H1 (cell line): ENCODE data around the gene NELL1. TPM values are rescaled to one million over a fixed set of nuclear protein-coding genes. Genes with fewer than 3 reads are reported as not detected.

Source experiments
- CTCF ChIA-PET: fragments of 300-600 bp; sonication (Branson Sonifier 250); formaldehyde crosslinking; loops from one replicate; lab custom pipeline; 2021; ENCODE audit not compliant: partially characterized antibody; lab: Charles Lee
- POLR2A ChIA-PET: fragments of 300-600 bp; sonication (Branson Sonifier 250); formaldehyde crosslinking; loops from one replicate; lab custom pipeline; 2021; ENCODE audit warnings: inconsistent platforms; ENCODE audit not compliant: partially characterized antibody; lab: Charles Lee
- DNase-seq, 2 experiments: peaks; one replicate each; pipeline versions ENCODE4 v3.0.0 to v3.0.0-alpha.2; 2010 to 2022; ENCODE audit warnings: low spot score in 2 of 2, low read depth in 1 of 2, mixed read lengths in 1 of 2
- FAIRE-seq: peaks from 2 replicates; lab custom pipeline; 2011; peaks lifted over from hg19 to GRCh38; lab: Jason Lieb, UNC
- H2AFZ ChIP-seq: 2 replicates; pipeline ENCODE4 v1.8.1; 2012; ENCODE audit warnings: low read length, inconsistent platforms
- H2AK5ac ChIP-seq: 2 replicates; pipeline ENCODE4 v1.6.1; 2013; ENCODE audit warnings: low read depth, low read length
- H2BK120ac ChIP-seq: replicated peaks from 2 replicates; pipeline ENCODE3; 2013; ENCODE audit warnings: low read depth, low read length, inconsistent platforms
- H2BK12ac ChIP-seq: 2 replicates; pipeline ENCODE4 v1.6.1; 2013; ENCODE audit warnings: low read depth, low read length
- H2BK15ac ChIP-seq: 2 replicates; pipeline ENCODE4 v1.6.1; 2013; ENCODE audit warnings: low read length
- H2BK20ac ChIP-seq: 2 replicates; pipeline ENCODE4 v1.6.1; 2013; ENCODE audit warnings: low read length
- H2BK5ac ChIP-seq: 2 replicates; pipeline ENCODE4 v1.6.1; 2013; ENCODE audit warnings: low read depth, low read length
- H3K14ac ChIP-seq: 2 replicates; pipeline ENCODE4 v1.6.1; 2013; ENCODE audit warnings: inconsistent platforms; ENCODE audit not compliant: insufficient read length
- H3K18ac ChIP-seq: 2 replicates; pipeline ENCODE4 v1.6.1; 2013; ENCODE audit warnings: low read length; ENCODE audit errors: extremely low read depth
- H3K23ac ChIP-seq: 2 replicates; pipeline ENCODE4 v1.6.1; 2013; ENCODE audit warnings: inconsistent platforms; ENCODE audit not compliant: insufficient read length
- H3K23me2 ChIP-seq: 2 replicates; pipeline ENCODE4 v1.6.1; 2013; ENCODE audit warnings: low read depth, low read length
- H3K27ac ChIP-seq: 2 replicates; pipeline ENCODE4 v1.6.1; 2011; ENCODE audit warnings: low read depth, low read length, inconsistent platforms
- H3K27me3 ChIP-seq, 4 experiments: replicated peaks in 1 of 4; 1 replicate in 1 of 4; 2 replicates in 3 of 4; pipeline versions ENCODE4 v1.6.1 to v1.8.1; 2011 to 2013; ENCODE audit warnings: low read length in 3 of 4, mild to moderate bottlenecking in 3 of 4, inconsistent platforms in 2 of 4, mixed read lengths in 2 of 4, moderate library complexity in 1 of 4; ENCODE audit not compliant: control insufficient read depth in 3 of 4, insufficient read depth in 3 of 4; ENCODE audit errors: extremely low read depth in 1 of 4
- H3K36me3 ChIP-seq, 4 experiments: 2 replicates each; pipeline versions ENCODE4 v1.6.1 to v1.8.1; 2011 to 2013; ENCODE audit warnings: mild to moderate bottlenecking in 4 of 4, low read length in 3 of 4, moderate library complexity in 2 of 4, control low read depth in 1 of 4, inconsistent platforms in 1 of 4; ENCODE audit not compliant: insufficient read depth in 4 of 4, control insufficient read depth in 2 of 4
- H3K4ac ChIP-seq: replicated peaks from 2 replicates; pipeline ENCODE3; 2013; ENCODE audit warnings: low read length, low read depth, mixed read lengths, inconsistent platforms; ENCODE audit not compliant: insufficient read length
- H3K4me1 ChIP-seq, 4 experiments: replicated peaks in 1 of 4; 1 replicate in 1 of 4; 2 replicates in 3 of 4; pipeline versions ENCODE4 v1.6.1 to v1.8.1; 2011 to 2013; ENCODE audit warnings: low read length in 3 of 4, inconsistent platforms in 2 of 4, mixed read lengths in 1 of 4; ENCODE audit not compliant: insufficient read depth in 4 of 4, control insufficient read depth in 3 of 4
- H3K4me2 ChIP-seq, 2 experiments: 2 replicates each; pipeline versions ENCODE4 v1.6.1 to v1.8.1; 2011 to 2013; ENCODE audit warnings: low read depth in 2 of 2, low read length in 2 of 2, control low read depth in 1 of 2, inconsistent platforms in 1 of 2, mild to moderate bottlenecking in 1 of 2; ENCODE audit not compliant: insufficient read depth in 1 of 2
- H3K4me3 ChIP-seq, 4 experiments: fragments of 200-600, 300-600 bp in 1 of 4; sonication (generic), shearing (Covaris generic), sonication (Bioruptor Twin) in 1 of 4; 2 replicates each; pipeline versions ENCODE4 v1.5.1 to v1.8.1; 2011 to 2016; ENCODE audit warnings: low read length in 4 of 4, low read depth in 3 of 4, control low read depth in 2 of 4, inconsistent platforms in 2 of 4, mild to moderate bottlenecking in 2 of 4, mixed read lengths in 1 of 4, moderate library complexity in 1 of 4; ENCODE audit not compliant: insufficient read depth in 2 of 4; ENCODE audit errors: extremely low read depth in 1 of 4
- H3K56ac ChIP-seq: replicated peaks from 2 replicates; pipeline ENCODE3; 2013; ENCODE audit warnings: low read depth, mild to moderate bottlenecking, mixed read lengths, low read length, inconsistent platforms; ENCODE audit not compliant: insufficient read length
- H3K79me1 ChIP-seq: 2 replicates; pipeline ENCODE4 v1.6.1; 2013; ENCODE audit warnings: low read depth, low read length, control low read depth
- H3K79me2 ChIP-seq, 2 experiments: 2 replicates each; pipeline versions ENCODE4 v1.6.1 to v1.8.1; 2012 to 2013; ENCODE audit warnings: low read length in 2 of 2, mild to moderate bottlenecking in 2 of 2, inconsistent platforms in 1 of 2; ENCODE audit not compliant: insufficient read depth in 2 of 2, control insufficient read depth in 1 of 2
- H3K9ac ChIP-seq, 4 experiments: replicated peaks in 1 of 4; 1 replicate in 1 of 4; 2 replicates in 3 of 4; pipeline versions ENCODE4 v1.6.1 to v1.8.1; 2011 to 2013; ENCODE audit warnings: low read depth in 3 of 4, low read length in 3 of 4, control low read depth in 2 of 4, mild to moderate bottlenecking in 2 of 4, moderate library complexity in 2 of 4, inconsistent platforms in 1 of 4; ENCODE audit errors: extremely low read depth in 1 of 4
- H3K9me3 ChIP-seq, 2 experiments: 2 replicates each; pipeline versions ENCODE4 v1.6.1 to v1.8.1; 2012 to 2013; ENCODE audit warnings: mild to moderate bottlenecking in 2 of 2, moderate library complexity in 2 of 2, control low read depth in 1 of 2, inconsistent platforms in 1 of 2, low read depth in 1 of 2, low read length in 1 of 2, mixed read lengths in 1 of 2; ENCODE audit not compliant: insufficient read depth in 2 of 2
- H4K20me1 ChIP-seq, 2 experiments: replicated peaks in 1 of 2; 2 replicates each; pipeline versions ENCODE3 to v1.8.1; 2011 to 2013; ENCODE audit warnings: inconsistent platforms in 2 of 2, low read length in 2 of 2, mild to moderate bottlenecking in 1 of 2; ENCODE audit not compliant: insufficient read depth in 2 of 2, control insufficient read depth in 1 of 2
- H4K5ac ChIP-seq: 2 replicates; pipeline ENCODE4 v1.6.1; 2013; ENCODE audit warnings: low read length, low read depth, mixed read lengths, inconsistent platforms; ENCODE audit not compliant: insufficient read length
- H4K8ac ChIP-seq: 2 replicates; pipeline ENCODE4 v1.8.0; 2013; ENCODE audit warnings: mild to moderate bottlenecking, moderate library complexity, low read length, inconsistent platforms; ENCODE audit not compliant: insufficient read depth; ENCODE audit errors: extremely low read depth
- H4K91ac ChIP-seq: replicated peaks from 2 replicates; pipeline ENCODE3; 2013; ENCODE audit warnings: low read length, mixed read lengths, inconsistent platforms; ENCODE audit not compliant: insufficient read length
- CTCF ChIP-seq, 3 experiments: IDR thresholded peaks; 1 replicate in 2 of 3; 2 replicates in 1 of 3; pipeline versions ENCODE4 v1.5.1 to v1.6.1; 2011; ENCODE audit warnings: low read length in 3 of 3, mild to moderate bottlenecking in 3 of 3, inconsistent platforms in 2 of 3, low read depth in 1 of 3, moderate library complexity in 1 of 3; ENCODE audit not compliant: insufficient read depth in 1 of 3; ENCODE audit errors: control extremely low read depth in 1 of 3
- EP300 ChIP-seq, 2 experiments: IDR thresholded peaks; 1 replicate in 1 of 2; 2 replicates in 1 of 2; pipeline ENCODE4 v1.6.1; 2011 to 2012; ENCODE audit warnings: low read depth in 2 of 2, low read length in 2 of 2, mild to moderate bottlenecking in 2 of 2, borderline replicate concordance in 1 of 2, inconsistent platforms in 1 of 2, moderate library complexity in 1 of 2
- KDM1A ChIP-seq: fragments of 200-600, 300-600 bp; sonication (generic); IDR thresholded peaks from 2 replicates; pipeline ENCODE4 v1.7.1; 2016; ENCODE audit warnings: mild to moderate bottlenecking, low read length, borderline replicate concordance
- PHF8 ChIP-seq: fragments of 200-600 bp; sonication (generic); conservative IDR thresholded peaks from 2 replicates; pipeline ENCODE4 v1.7.1; 2012; ENCODE audit warnings: low read depth, mild to moderate bottlenecking, inconsistent platforms, low read length, moderate library complexity
- RFX5 ChIP-seq: IDR thresholded peaks from 2 replicates; pipeline ENCODE4 v1.6.1; 2011; ENCODE audit warnings: low read depth, low read length, improper control_type of control experiment, borderline replicate concordance
- SAP30 ChIP-seq: fragments of 300-600 bp; sonication (generic); IDR thresholded peaks from 2 replicates; pipeline ENCODE4 v1.7.1; 2012; ENCODE audit warnings: low read length, moderate library complexity, mild to moderate bottlenecking, inconsistent platforms; ENCODE audit not compliant: insufficient read depth, insufficient replicate concordance
- TAF7 ChIP-seq: optimal IDR thresholded peaks from 2 replicates; pipeline ENCODE3; 2011; ENCODE audit warnings: low read depth, mild to moderate bottlenecking, inconsistent platforms, low read length, moderate library complexity, borderline replicate concordance
- TBP ChIP-seq: IDR thresholded peaks from 2 replicates; pipeline ENCODE4 v1.6.1; 2011; ENCODE audit warnings: low read depth, low read length, improper control_type of control experiment
- WGBS, 2 experiments: shearing (Covaris generic) in 1 of 2; methylation state at CpG; one replicate each; pipeline versions ENCODE4 v1.1.6 to v1.1.7; 2013 to 2015; ENCODE audit warnings: low lambda C conversion rate in 2 of 2, mixed read lengths in 2 of 2, inconsistent platforms in 1 of 2, low coverage in 1 of 2, missing lambda C conversion rate in 1 of 2; ENCODE audit not compliant: insufficient replicate concordance in 2 of 2, insufficient coverage in 1 of 2, insufficient read length in 1 of 2; ENCODE audit errors: extremely low coverage in 1 of 2, missing lambda C conversion rate in 1 of 2; 5-methylcytosine and 5-hydroxymethylcytosine counted together
- polyA plus RNA-seq, 7 experiments: library from polyadenylated mRNA; depleted of rRNA in 3 of 7; stranded (reverse) in 5 of 7; unstranded in 2 of 7; fragments of >200 nt in 5 of 7; fragments of 200-250 nt in 2 of 7; gene quantifications; 1 replicate in 5 of 7; 2 replicates in 1 of 7; 4 replicates in 1 of 7; pipeline versions ENCODE4 v1.2.1 to v1.2.3, GENCODE V29; 2011 to 2013; ENCODE audit warnings: missing spikeins in 2 of 7, mixed read lengths in 2 of 7
- total RNA-seq: library from RNA; stranded (reverse); fragmentation: NEBNext Ultra II Directional; extraction: Animal tissue kit (Norgen Biotek cat#: 25700); gene quantifications from 2 replicates; pipeline ENCODE4 v1.2.1, GENCODE V29; 2021

The NELL1 gene
- total and polyA plus RNA-seq, 2 of the 8 experiments (the other 6 are each of a cell fraction or from before 2014, with no cell fraction given), result 0.21 TPM; not detected in 1

GRCh38 chr11:21492931-21493330 lies 823.5 kb downstream of the NELL1 start:
- 93% methylated on average over 1 of the region's 1 CpG; no CpG with 5 or more reads in 1 of the 2 experiments for WGBS, 2 experiments
- Histone ChIP-seq H3K4ac (no peak overlapping the region), H3K56ac (no peak overlapping the region), H4K8ac (no peak overlapping the region), H3K36me3 (no peaks in the 10 kb centered on the region), H3K4me1 (no peaks in the 10 kb centered on the region), H2BK20ac (no peak overlapping the region), H3K23me2 (no peaks in the 10 kb centered on the region), H2AK5ac (no peak overlapping the region), H3K79me2 (no peaks in the 10 kb centered on the region), H3K9me3 (no peaks in the 10 kb centered on the region), H3K4me2 (no peak overlapping the region), H3K4me3 (no peak overlapping the region), H4K20me1 (no peaks in the 10 kb centered on the region), H3K18ac (no peak overlapping the region), H2AFZ (no peak overlapping the region), H3K23ac (no peak overlapping the region), H3K27me3 (no peaks in the 10 kb centered on the region), H2BK120ac (no peak overlapping the region), H3K27ac (no peak overlapping the region), H3K14ac (no peak overlapping the region), H2BK5ac (no peak overlapping the region), H2BK12ac (no peak overlapping the region), H4K5ac (no peak overlapping the region), H2BK15ac (no peak overlapping the region), H4K91ac (no peak overlapping the region), H3K9ac (no peak overlapping the region), H3K79me1 (no peaks in the 10 kb centered on the region)
- FAIRE-seq (no peak), DNase-seq (no peak)
- ChIA-PET POLR2A (no interaction called here), CTCF (no interaction called here)
- TF ChIP-seq TAF7, result no peak
- no peak for TF ChIP-seq CTCF (IDR thresholded peaks at IDR 0.05; ENCODE audit: control extremely low read depth in 1 of 3, insufficient read depth in 1 of 3, low read depth in 1 of 3, low read length in 3 of 3)
- TF ChIP-seq SAP30, result no peak
- TF ChIP-seq TBP, result no peak
- no peak for TF ChIP-seq PHF8
- TF ChIP-seq EP300 (IDR thresholded peaks at IDR 0.05; ENCODE audit: borderline replicate concordance in 1 of 2, low read depth in 2 of 2, low read length in 2 of 2), result no peak
- TF ChIP-seq RFX5, result no peak
- no peak for TF ChIP-seq KDM1A
